ENCODE results near the gene ZC3H4.
A peak's percentile ranks its signal among the peaks of the same experiment; 100 is the strongest.

Gene ZC3H4

DNA sequence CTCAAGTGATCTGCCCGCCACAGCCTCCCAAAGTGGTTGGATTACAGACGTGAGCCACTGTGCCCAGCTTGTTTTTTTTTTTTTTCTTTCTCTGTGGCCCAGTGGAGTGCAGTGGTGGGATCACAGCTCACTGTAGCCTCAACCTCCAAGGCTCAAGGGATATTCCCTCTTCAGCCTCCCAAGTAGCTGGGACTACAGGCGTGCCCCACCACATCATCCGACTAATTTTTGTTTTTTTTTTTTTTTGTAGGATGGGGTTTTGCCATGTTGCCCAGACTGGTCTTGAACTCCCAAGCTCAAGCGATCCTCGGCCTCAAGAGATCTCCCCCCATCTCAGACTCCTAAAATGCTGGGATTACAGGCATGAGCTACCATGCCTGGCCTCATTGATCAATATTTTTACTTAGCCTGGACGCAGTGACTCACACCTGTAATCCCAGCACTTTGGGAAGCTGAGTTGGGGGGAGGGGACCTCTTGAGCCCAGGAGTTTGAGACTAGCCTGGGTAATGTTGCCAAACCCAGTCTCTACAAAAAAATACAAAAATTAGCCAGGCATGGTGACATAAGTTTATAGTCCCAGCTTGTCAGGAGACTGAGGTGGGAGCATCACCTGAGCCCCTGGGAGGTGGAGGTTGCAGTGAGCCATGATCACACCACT lies 18.7 kb upstream of the ZC3H4 start:
- Histone ChIP-seq H3K9ac (ENCODE audit: low read length) (peak overlapping the region; percentile 91), H3K36me3 (ENCODE audit: control insufficient read depth, insufficient read depth, low read length) (peaks cover 42% of the 10 kb centered on the region), H3K9me3 (ENCODE audit: control insufficient read depth, insufficient read depth, low read depth, low read length) (no peaks in the 10 kb centered on the region), H3K4me1 (ENCODE audit: control insufficient read depth, insufficient read depth, low read length) (peaks cover 20% of the 10 kb centered on the region), H3K27me3 (ENCODE audit: control insufficient read depth, insufficient read depth, low read length) (no peaks in the 10 kb centered on the region), H3K4me3 (ENCODE audit: low read depth, low read length) (peak overlapping the region; percentile 96), H3K27ac (ENCODE audit: low read depth, low read length) (no peak overlapping the region)

DNA sequence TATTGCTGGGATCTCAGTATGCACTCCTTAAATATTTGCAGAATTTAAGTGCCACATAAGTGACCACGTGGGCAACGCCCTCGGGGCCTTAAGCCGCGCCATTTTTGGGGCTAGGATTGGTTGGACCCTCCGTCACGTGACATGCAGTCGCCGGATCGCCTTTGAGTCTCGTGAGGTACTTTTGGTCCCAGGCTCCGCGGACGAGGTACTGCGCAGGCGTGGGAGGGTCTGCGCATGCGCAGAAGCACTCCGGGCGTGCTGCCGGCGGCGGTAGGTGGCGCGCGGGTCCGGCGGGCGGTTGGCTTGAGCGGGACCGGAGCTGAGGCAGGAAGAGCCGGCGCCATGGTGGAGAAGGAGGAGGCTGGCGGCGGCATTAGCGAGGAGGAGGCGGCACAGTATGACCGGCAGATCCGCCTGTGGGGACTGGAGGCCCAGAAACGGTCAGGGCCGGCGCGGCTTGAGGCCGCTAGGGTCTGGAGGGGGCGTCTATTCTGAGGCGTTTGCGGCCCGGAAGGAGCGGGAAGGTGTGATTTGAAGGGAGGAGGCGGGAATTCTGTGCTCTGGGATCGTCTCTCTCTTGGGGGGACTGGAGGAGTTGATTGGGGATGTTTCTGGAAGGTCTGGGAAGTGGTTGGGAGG lies 17.1 kb upstream of the ZC3H4 start, which contains the start of gene SAE1:
Gene SAE1 (plus strand): TSS at position 247 of the 639 bp plus-strand sequence. CDS start 96 bp downstream, at position 343.
- Histone ChIP-seq H3K9me3 (ENCODE audit: control insufficient read depth, insufficient read depth, low read depth, low read length) (no peaks in the 10 kb centered on the region), H3K4me1 (ENCODE audit: control insufficient read depth, insufficient read depth, low read length) (peaks cover 20% of the 10 kb centered on the region), H3K4me3 (ENCODE audit: low read depth, low read length) (peak within 1 kb of the TSS; percentile 96), H3K36me3 (ENCODE audit: control insufficient read depth, insufficient read depth, low read length) (peaks cover 32% of the 10 kb centered on the region), H3K27me3 (ENCODE audit: control insufficient read depth, insufficient read depth, low read length) (no peaks in the 10 kb centered on the region), H3K27ac (ENCODE audit: low read depth, low read length) (peak within 1 kb of the TSS; percentile 87; the same call in 1 of the 2 replicates), H3K9ac (ENCODE audit: low read length) (peak within 1 kb of the TSS; percentile 91)

DNA sequence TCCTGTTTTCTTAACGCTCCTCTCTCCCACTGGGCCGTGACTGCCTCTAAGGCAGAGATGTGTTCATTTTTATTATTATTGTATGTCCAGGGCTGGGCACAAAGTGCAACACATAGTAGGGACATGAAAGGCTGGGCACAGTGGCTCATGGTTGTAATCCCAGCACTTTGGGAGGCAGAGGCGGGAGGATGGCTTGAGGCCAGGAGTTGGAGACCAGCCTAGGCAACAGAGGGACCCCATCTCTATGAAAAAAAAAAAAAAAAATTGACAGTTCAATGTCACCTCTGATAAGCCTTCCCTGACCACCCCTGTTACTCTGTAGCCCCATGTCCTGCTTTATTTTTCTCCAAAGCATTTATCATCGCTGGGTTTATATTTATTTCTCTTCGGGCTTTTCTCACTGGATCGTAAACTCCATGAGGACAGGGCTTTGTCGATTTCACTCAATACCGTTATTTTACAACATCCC lies 16.6 kb upstream of the ZC3H4 start:
- Histone ChIP-seq H3K9ac (ENCODE audit: low read length) (no peak overlapping the region), H3K4me3 (ENCODE audit: low read depth, low read length) (no peak overlapping the region), H3K27me3 (ENCODE audit: control insufficient read depth, insufficient read depth, low read length) (no peaks in the 10 kb centered on the region), H3K9me3 (ENCODE audit: control insufficient read depth, insufficient read depth, low read depth, low read length) (no peaks in the 10 kb centered on the region), H3K36me3 (ENCODE audit: control insufficient read depth, insufficient read depth, low read length) (peaks cover 26% of the 10 kb centered on the region), H3K4me1 (ENCODE audit: control insufficient read depth, insufficient read depth, low read length) (peaks cover 20% of the 10 kb centered on the region), H3K27ac (ENCODE audit: low read depth, low read length) (no peak overlapping the region)

DNA sequence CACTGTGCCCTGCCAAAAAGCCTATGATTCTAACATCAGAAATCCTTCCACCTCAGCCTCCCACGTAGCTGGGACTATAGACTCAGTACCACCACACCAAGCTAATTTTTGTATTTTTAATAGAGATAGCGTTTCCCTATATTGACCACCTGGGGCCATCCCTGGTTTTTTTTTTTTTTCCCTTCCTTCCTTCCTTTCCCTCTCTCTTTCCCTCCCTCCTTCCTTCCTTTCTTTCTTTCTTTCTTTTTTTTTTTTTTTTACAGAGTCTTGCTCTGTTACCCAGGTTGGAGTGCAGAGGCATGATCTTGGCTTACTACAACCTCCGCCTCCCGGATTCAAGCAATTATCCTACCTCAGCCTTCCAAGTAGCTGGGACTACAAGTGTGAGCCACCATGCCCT lies 16.0 kb upstream of the ZC3H4 start:
- Histone ChIP-seq H3K36me3 (ENCODE audit: control insufficient read depth, insufficient read depth, low read length) (peaks cover 21% of the 10 kb centered on the region), H3K9me3 (ENCODE audit: control insufficient read depth, insufficient read depth, low read depth, low read length) (no peaks in the 10 kb centered on the region), H3K27ac (ENCODE audit: low read depth, low read length) (no peak overlapping the region), H3K9ac (ENCODE audit: low read length) (no peak overlapping the region), H3K4me1 (ENCODE audit: control insufficient read depth, insufficient read depth, low read length) (peaks cover 21% of the 10 kb centered on the region), H3K27me3 (ENCODE audit: control insufficient read depth, insufficient read depth, low read length) (no peaks in the 10 kb centered on the region), H3K4me3 (ENCODE audit: low read depth, low read length) (no peak overlapping the region)

DNA sequence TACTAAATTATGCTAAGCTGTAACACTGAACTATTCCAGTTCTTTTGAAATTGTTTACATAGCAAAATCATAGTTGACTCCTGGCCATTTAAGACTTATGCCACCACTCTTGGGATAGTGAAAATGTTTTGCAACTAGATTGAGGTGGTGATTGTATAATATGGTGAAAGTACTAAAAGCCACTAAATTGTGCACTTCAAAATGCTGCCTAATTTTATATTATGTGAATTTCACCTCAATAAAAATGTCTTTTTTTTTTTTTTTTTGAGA lies 12.0 kb upstream of the ZC3H4 start:
- Histone ChIP-seq H3K9ac (ENCODE audit: low read length) (no peak overlapping the region), H3K9me3 (ENCODE audit: control insufficient read depth, insufficient read depth, low read depth, low read length) (no peaks in the 10 kb centered on the region), H3K36me3 (ENCODE audit: control insufficient read depth, insufficient read depth, low read length) (no peaks in the 10 kb centered on the region), H3K27ac (ENCODE audit: low read depth, low read length) (no peak overlapping the region), H3K4me1 (ENCODE audit: control insufficient read depth, insufficient read depth, low read length) (peaks cover 3% of the 10 kb centered on the region; the same call in 1 of the 2 replicates), H3K27me3 (ENCODE audit: control insufficient read depth, insufficient read depth, low read length) (no peaks in the 10 kb centered on the region), H3K4me3 (ENCODE audit: low read depth, low read length) (no peak overlapping the region)

DNA sequence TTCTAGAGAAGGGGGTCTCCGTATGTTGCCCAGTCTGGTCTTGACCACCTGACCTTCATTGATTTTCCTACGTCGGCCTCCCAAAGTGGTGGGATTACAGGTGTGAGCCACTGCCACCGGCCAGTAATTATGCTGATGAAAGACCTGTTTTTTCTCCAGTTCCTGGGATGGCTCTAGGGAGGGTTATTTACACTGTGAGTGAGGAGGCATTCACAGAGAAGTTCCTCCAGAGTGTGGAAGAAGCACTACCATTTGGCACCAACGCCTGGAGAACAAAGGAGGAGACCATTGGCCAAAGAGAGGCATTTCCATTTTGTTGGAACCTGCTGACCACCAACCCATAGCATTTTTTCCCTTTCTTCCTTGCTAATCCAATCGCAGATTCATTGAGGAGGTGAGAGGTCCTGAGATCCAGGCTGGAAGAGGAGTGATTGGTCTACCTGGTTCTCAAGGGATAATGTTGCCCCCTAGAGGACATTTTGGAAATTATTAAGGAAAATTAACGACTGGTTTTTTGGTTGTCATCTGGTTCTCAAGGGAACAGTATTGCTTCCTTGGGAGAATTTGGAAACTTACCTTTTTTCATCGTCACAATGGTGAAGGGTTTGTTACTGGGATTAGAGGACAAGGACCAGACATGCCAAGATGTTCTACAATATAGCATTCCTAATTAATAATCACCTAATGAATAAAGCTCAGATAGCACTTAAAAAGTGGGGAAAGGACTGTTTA lies 11.5 kb upstream of the ZC3H4 start:
- H3K36me3 ChIP-seq (ENCODE audit: control insufficient read depth, insufficient read depth, low read length): no peaks in the 10 kb centered on the region
- no peak overlapping the region for H3K9ac ChIP-seq (ENCODE audit: low read length)
- H3K4me3 ChIP-seq (ENCODE audit: low read depth, low read length): no peak overlapping the region
- H3K9me3 ChIP-seq (ENCODE audit: control insufficient read depth, insufficient read depth, low read depth, low read length): no peaks in the 10 kb centered on the region
- no peaks in the 10 kb centered on the region for H3K27me3 ChIP-seq (ENCODE audit: control insufficient read depth, insufficient read depth, low read length)
- peaks cover 3% of the 10 kb centered on the region; the same call in 1 of the 2 replicates for H3K4me1 ChIP-seq (ENCODE audit: control insufficient read depth, insufficient read depth, low read length)
- no peak overlapping the region for H3K27ac ChIP-seq (ENCODE audit: low read depth, low read length)

DNA sequence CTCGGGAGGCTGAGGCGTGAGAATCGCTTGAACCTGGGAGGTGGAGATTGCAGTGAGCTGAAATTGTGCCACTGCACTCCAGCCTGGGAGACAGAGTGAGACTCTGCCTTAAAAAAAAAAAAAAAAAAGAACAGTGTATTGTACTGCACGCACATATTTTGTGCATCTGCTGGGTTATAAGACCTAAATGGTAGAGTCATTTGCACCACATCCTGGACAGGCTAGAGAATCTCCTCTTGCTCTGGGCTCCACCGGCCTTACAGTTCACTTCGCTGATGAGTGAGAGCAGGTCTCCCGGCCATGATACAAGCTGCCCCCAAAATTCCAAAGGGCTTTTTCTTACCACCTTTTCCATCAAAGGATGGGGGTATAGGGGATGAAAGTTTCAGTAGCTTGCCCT lies 9.8 kb upstream of the ZC3H4 start:
- Histone ChIP-seq H3K36me3 (ENCODE audit: control insufficient read depth, insufficient read depth, low read length) (no peaks in the 10 kb centered on the region), H3K27me3 (ENCODE audit: control insufficient read depth, insufficient read depth, low read length) (no peaks in the 10 kb centered on the region), H3K27ac (ENCODE audit: low read depth, low read length) (no peak overlapping the region), H3K4me1 (ENCODE audit: control insufficient read depth, insufficient read depth, low read length) (peaks cover 3% of the 10 kb centered on the region; the same call in 1 of the 2 replicates), H3K9ac (ENCODE audit: low read length) (no peak overlapping the region), H3K4me3 (ENCODE audit: low read depth, low read length) (no peak overlapping the region), H3K9me3 (ENCODE audit: control insufficient read depth, insufficient read depth, low read depth, low read length) (no peaks in the 10 kb centered on the region)

DNA sequence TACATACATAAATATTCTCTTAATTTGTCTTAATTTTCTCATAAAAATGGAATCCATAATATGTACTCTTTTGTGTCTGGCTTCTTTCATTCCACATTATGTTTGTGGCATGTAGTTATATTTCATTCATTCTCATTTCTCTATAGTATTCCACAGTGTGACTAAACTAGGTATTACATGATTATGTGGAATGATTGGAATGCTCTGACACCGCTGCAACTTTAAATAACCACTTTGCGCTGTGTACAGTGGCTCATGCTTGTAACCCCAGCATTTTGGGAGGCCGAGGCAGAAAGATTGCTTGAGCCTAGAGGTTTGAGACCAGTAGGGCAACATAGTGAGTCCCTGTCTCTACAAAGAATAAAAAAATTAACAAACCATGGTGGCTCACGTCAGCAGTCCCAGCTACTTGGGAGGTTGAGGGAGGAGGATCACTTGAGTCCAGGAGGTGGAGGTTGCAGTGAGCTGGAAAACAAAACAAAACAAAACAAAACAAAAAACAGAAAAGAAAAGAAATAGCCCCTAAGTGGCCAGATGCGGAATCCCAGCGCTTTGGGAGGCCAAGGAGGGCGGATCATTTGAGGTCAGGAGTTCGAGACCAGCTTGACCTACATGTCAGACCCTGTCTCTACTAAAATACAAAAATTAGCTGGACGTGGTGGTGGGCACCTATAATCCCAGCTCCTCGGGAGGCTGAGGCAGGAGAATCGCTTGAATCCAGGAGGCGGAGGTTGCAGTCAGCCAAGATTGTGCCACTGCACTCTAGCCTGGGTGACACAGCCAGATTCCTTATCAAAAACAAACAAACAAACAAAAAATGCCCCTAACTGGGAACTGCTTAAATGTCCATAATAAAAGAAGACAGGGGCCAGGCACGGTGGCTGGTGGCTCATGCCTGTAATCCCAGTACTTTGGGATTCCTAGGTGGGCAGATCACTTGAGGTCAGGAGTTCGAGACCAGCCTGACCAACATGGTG lies 9.1 kb upstream of the ZC3H4 start:
- no peaks in the 10 kb centered on the region for H3K9me3 ChIP-seq (ENCODE audit: control insufficient read depth, insufficient read depth, low read depth, low read length)
- no peak overlapping the region for H3K27ac ChIP-seq (ENCODE audit: low read depth, low read length)
- no peaks in the 10 kb centered on the region for H3K27me3 ChIP-seq (ENCODE audit: control insufficient read depth, insufficient read depth, low read length)
- H3K9ac ChIP-seq (ENCODE audit: low read length): no peak overlapping the region
- H3K4me1 ChIP-seq (ENCODE audit: control insufficient read depth, insufficient read depth, low read length): peaks cover 3% of the 10 kb centered on the region; the same call in 1 of the 2 replicates
- H3K4me3 ChIP-seq (ENCODE audit: low read depth, low read length): no peak overlapping the region
- H3K36me3 ChIP-seq (ENCODE audit: control insufficient read depth, insufficient read depth, low read length): no peaks in the 10 kb centered on the region

- no peaks in the 10 kb centered on the region for H3K9me3 ChIP-seq (ENCODE audit: control insufficient read depth, insufficient read depth, low read depth, low read length)
- H3K4me3 ChIP-seq (ENCODE audit: low read depth, low read length): no peak overlapping the region
- H3K27ac ChIP-seq (ENCODE audit: low read depth, low read length): no peak overlapping the region
- H3K36me3 ChIP-seq (ENCODE audit: control insufficient read depth, insufficient read depth, low read length): no peaks in the 10 kb centered on the region
- H3K27me3 ChIP-seq (ENCODE audit: control insufficient read depth, insufficient read depth, low read length): no peaks in the 10 kb centered on the region
- H3K9ac ChIP-seq (ENCODE audit: low read length): no peak overlapping the region
- peaks cover 3% of the 10 kb centered on the region; the same call in 1 of the 2 replicates for H3K4me1 ChIP-seq (ENCODE audit: control insufficient read depth, insufficient read depth, low read length)
These were observed 7.0 kb upstream of the ZC3H4 start for GRCh38 chr19:47120470-47121067.

Measured in HUES6 (cell line).